HG02610 (cell line): Measurements from ENCODE around the gene ITPKC.
"Not testable (repeated sequence)": the region's sequence is repeated elsewhere in the genome, so short reads cannot be mapped to it uniquely, and the experiment has no call there.

Source experiments
- ATAC-seq: cut with Tn5 transposase; IDR thresholded peaks from one replicate; pipeline ENCODE4 v1.9.1; 2021; ENCODE audit warnings: mild to moderate bottlenecking, moderate library complexity; ENCODE audit not compliant: unreplicated experiment

The ITPKC gene

DNA sequence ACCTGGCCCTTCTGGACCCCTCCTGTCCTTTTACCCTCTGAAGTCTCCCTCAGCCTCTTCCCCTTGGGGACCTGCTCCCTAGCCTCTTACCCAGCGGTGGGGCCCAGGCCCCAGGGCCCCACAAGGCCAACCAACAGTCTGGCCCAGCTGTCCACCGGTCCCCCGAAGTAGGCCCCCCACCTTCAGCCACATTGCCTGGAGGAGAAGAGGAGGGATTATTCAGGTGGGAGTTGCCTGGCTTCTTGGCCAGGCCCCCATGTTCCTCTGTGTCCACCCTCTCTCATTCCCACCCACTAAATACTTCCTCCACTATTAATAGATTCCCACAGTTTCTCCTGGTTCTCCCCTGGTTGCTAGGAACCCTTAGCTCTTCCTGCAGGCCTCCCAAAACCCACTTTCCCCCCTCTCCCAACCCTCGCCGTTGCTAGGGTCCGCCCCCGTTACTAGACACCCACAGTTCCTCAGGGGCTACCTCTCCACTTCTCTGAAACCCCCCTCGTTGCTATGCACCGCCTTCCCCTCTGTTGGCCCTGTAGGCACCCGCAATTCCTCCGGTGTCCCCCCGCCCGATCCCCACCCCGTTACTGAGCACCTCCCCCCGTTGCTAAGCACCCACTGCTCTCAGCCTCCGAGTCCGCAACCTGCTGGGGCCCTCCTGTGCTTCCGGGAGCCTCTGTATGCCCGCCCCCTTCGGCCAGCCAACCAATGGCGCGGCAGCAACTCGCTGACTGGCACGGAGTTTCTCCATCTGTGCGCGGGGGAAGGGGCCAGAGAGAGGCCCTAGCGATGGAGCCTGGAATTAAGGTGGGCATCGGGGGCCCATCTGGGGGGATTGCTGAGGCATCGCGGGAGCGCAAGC is 2.2 kb upstream of the ITPKC start:
- ATAC-seq: peak; percentile 57

DNA sequence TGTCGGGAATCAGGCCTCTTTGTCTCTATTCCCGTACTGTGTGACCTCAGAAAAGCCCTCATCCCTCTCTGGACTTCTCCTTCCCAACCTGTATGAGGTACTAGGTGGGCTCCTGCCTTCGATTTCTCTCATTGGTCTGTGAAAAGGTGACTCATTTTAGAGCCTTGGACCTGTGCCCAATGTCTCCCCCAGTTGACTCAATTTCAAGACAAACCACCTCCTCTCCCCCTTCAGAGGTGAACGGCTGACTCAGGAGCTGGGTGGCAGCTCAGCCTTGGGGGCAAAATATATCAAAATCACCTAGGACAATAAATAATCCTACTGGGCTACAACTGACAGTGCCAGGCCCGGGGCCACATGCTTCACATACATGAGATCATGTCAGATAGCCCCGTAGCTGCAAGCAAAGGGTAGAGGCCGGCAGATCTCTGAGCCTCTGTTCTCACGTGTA is 856 bp upstream of the ITPKC start:
- no peak for ATAC-seq

DNA sequence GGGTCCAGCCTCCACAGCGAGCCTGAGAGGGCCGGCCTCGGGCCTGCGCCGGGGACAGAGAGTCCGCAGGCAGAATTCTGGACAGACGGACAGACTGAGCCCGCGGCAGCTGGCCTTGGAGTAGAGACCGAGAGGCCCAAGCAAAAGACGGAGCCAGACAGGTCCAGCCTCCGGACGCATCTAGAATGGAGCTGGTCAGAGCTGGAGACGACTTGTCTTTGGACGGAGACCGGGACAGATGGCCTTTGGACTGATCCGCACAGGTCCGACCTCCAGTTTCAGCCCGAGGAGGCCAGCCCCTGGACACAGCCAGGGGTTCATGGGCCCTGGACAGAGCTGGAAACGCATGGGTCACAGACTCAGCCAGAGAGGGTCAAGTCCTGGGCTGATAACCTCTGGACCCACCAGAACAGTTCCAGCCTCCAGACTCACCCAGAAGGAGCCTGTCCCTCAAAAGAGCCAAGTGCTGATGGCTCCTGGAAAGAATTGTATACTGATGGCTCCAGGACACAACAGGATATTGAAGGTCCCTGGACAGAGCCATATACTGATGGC is 490 bp downstream of the ITPKC start:
- ATAC-seq: no peak

DNA sequence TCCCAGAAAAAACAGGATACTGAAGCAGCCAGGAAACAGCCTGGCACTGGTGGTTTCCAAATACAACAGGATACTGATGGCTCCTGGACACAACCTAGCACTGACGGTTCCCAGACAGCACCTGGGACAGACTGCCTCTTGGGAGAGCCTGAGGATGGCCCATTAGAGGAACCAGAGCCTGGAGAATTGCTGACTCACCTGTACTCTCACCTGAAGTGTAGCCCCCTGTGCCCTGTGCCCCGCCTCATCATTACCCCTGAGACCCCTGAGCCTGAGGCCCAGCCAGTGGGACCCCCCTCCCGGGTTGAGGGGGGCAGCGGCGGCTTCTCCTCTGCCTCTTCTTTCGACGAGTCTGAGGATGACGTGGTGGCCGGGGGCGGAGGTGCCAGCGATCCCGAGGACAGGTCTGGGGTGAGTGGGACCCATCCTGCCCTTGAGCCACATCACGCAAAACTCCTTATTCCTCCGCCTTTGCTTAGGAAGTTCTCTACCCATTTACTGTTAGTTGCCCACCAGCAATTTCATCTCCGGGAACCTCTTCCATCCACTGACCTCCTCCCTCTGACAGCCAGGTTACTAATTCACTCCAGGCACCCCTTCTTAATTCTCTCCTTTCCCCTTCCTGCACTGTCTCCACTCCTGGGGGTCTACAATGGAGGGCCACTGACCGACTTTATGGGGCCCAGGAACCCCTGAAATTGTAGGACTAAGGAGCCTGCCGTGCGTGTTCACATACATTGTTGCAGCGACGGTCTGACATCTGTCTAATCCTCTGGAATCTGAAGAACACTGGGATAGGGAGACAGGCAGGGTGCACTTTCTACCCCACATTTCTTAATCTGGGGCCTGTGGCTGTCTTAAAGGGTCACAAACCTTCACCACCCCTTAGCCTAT is 1.2 kb downstream of the ITPKC start:
- ATAC-seq: no peak

DNA sequence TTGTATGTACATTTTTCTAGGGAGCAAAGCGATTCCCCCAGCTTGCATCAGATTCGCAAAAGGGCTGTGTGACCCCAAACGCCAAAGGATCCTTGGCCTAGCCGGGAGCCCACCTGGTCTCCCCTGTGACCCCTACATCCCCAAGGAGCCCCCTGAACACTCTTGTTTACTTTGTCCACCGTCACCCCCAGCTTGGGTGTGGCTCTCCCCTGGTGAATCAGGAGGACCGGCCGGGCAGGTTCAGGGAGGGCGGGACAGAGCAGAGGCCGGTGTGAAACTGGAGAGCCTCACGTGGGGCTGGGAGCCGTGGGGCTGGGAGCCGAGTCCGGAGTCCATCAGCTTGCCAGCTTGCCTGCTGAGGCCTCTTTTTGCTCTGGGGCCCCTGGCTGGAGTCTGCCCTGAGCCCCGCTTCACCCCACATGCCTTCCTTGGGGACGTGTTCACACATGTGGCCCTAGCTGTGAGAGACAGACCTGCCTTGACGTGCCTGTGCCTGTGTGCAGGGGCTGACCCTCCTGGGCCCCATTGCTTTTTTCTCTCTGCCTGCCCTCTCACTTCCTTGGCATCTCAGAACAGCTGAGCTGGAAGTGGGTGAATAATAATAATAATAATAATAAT is 2.0 kb downstream of the ITPKC start:
- ATAC-seq: no peak

DNA sequence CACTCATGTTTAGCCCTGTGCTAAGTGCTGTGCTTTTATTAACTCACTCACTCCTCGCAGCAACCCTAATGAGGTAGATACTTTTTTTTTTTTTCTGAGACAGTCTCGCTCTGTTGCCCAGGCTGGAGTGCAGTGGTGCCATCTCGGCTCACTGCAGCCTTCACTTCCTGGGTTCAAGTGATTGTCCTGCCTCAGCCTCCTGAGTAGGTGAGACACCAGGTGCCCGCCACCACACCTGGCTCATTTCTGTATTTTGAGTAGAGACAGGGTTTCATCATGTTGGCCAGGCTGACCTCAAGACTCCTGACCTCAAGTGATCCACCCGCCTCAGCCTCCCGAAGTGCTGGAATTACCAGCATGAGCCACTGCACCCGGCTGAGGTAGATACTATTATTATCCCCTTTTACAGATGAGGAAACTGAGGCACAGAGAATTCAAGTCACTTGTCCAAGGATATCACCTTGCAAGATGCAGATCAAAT is 2.5 kb downstream of the ITPKC start:
- no peak for ATAC-seq

DNA sequence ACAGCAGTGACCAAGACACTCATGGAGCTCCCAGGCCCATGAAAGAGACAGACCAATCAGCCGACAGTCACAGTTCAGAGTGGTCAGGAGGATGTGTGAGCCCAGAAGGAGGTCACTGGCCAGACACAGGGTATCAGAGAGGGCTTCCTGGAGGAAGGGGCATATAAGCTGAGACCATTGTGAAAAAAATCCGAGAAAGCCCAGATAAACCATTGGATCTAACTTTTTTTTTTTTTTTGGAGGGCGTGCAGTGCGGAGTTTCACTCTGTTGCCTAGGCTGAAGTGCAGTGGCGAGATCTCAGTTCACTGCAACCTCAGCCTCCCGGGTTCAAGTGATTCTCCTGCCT is 4.2 kb downstream of the ITPKC start:
- no peak for ATAC-seq

DNA sequence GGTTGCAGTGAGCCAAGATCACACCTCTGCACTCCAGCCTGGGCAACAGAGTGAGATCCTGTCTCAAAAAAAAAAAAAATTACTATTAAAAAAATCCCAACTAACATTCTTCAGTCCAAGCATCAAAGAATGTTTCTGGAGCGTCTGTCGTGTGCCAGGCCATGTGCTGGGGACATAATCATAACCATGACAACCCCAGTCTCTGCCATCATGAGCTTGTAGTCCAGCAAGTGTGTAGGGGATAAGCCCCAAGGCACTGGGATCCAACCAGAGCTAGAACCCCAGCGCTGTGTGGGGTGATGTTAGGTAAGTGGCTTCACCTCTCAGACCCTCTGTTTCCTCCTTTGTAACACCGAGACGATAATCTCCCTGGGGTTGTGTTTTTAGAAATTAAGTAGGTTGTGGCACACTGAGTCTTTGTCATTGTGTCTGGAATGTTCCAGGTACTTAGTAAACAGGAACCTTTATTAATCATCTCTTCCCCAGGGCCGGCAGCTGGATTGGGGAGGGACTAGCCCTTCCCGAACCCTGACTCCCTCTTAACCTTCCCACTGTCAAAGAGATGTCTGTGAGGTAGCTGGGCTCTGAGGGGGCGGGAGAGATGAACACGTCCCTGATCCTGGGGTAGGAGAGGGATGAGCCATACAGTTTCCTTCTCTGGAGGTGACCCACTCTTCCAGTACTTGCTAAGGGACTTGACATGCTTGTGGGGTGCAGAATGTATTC is 5.2 kb downstream of the ITPKC start:
- ATAC-seq: no peak

DNA sequence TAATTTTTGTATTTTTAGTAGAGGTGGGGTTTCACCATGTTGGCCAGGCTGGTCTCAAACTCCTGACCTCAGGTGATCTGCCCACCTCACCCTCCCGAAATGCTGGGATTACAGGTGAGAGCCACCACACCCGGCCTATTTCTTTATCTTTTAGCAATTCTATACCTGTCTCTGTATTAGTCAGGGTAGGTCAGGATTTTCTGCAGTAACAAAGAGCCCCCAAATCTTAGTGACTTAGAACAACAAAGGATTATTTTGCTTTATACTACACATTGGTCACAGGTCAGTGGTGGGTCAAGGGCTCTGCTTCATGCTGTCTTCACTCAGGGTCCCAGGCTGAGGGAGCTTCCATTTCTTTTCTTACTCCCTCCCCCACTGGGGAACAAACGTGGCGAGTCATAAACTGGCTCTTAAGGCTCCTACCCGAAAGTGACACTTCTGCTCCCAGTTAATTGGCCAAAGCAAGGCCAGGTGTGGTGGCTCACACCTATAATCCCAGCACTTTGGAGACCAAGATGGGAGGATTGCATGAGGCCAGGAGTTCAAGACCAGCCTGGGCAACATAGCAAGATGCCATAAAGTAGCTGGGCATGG is 6.8 kb downstream of the ITPKC start:
- no peak for ATAC-seq

DNA sequence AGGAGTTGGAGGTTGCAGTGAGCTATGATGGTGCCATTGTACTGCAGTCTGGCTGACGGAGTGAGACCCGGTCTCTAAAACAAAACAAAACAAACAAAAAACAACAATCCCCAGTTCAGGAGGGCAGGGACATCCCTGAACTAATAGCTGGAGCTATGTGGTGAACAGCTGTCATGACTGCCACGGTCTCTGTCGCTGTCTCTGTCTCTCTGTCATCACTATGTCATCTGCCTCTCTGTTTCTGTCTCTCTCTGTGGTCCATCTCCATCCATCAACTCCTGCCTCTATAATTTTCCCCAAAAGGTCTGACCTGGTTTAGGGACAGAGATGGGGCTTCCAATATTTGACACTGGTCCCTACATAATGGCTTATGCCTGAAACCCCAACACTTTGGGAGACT is 7.4 kb downstream of the ITPKC start:
- ATAC-seq: no peak

DNA sequence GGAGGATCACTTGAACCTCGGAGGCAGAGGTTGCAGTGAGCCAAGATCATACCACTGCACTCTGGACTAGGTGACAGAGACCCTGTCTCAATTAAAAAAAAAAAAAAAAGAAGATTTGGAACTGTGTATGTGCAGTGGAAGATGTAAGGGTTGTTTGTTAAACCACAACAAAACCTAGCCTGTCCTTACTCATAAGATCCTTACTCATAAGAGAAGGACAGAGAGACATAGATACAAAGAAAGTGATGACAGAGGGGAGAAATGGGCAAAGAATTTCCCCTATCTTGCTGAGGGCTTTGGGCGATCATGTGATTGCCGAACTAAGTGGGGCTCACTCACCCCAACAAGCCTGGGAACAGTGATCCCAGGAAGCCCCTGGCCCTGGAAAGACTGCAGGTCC is 7.9 kb downstream of the ITPKC start:
- ATAC-seq: no peak

DNA sequence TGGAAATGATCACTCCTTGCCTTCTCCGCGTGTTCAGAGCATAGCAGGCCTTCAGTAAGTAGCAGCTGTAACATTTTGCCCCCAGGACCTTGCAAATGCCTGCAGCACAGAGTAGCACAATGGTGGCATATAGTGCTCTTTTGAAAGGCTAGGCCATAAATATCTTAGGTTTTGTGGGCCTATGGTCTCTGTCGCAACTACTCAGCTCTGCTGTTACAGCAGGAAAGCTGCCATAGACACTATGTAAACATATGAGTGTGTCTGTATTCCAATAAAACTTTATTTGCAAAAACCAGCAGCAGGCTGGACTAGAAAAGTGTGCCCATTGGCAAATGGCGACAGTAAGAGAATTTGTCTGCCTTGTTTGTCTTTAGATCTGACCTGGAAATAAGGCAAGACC is 9.4 kb downstream of the ITPKC start:
- ATAC-seq: no peak

DNA sequence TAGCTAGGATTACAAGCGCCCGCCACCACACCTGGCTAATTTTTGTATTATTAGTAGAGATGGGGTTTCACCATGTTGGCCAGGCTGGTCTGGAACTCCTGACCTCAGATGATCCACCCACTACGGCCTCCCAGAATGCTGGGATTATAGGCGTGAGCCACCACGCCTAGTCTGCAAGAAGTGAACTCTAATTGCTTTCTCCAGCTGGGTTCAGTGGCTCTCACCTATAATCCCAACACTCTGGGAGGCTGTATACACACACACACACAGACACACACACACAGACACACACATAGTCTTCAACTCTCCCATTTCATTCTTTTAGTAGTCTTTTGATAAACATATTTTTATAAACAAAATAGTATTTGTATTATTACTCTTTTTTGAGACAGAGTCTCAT is 13.2 kb downstream of the ITPKC start:
- not testable (repeated sequence) for ATAC-seq

DNA sequence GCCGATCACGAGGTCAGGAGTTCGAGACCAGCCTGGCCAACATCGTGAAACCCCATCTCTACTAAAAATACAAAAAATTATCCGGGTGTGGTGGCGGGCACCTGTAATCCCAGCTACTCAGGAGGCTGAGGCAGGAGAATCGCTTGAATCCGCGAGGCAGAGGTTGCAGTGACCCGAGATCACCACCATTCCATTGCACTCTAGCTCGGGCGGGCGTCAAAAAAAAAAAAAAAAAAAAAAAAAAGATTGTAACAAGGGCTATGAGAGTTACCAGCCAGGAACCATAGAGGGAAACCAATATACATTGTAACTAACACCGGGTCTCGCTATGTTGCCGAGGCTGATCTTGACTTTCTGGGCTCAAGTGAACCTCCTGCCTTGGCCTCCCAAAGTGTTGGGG is 15.4 kb downstream of the ITPKC start:
- not testable (repeated sequence) for ATAC-seq

DNA sequence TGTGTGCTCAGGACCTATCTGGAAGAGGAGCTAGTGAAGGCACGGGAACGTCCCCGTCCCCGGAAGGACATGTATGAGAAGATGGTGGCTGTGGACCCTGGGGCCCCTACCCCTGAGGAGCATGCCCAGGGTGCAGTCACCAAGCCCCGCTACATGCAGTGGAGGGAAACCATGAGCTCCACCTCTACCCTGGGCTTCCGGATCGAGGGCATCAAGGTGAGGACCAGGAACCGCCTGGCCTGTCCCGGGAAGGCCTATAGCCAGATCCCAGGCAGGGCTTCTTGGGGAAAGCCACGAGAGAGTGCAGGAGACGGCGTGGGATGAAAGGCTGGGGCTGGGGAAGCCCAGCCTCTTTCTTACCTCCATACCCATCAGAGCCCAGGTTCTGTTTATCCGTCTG is 16.2 kb downstream of the ITPKC start:
- ATAC-seq: no peak

DNA sequence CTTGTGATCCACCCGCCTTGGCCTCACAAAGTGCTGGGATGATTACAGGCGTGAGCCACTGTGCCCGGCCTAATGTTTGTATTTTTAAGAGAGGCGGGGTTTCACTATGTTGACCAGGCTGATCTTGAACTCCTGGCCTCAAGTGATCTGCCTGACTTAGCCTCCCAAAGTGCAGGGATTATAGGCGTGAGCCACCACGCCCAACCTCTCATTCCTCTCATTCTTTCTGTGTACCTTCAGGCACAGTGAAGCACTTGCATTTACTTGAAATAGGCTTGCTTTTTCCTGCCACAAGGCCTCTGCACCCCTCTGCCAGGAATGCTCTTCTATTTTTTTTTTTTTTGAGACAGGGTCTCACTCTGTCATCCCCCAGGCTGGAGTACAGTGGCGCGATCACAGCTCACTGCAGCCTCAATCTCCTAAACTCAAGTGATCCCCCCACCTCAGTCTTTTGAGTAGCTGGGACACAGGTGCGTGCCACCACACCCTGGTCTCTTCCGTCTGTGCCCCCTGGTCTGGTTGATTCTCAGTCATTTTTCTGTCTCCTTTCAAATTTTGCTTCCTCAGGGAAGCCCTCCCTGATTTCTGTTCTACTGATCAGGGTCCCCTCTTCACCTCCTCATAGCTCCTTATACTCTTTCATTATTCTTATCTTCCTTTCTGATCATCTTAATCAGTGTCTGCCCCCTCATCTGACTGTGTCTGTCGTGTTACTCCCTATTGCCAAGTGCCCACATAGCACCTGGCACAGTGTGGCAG is 18.3 kb downstream of the ITPKC start:
- ATAC-seq: no peak

DNA sequence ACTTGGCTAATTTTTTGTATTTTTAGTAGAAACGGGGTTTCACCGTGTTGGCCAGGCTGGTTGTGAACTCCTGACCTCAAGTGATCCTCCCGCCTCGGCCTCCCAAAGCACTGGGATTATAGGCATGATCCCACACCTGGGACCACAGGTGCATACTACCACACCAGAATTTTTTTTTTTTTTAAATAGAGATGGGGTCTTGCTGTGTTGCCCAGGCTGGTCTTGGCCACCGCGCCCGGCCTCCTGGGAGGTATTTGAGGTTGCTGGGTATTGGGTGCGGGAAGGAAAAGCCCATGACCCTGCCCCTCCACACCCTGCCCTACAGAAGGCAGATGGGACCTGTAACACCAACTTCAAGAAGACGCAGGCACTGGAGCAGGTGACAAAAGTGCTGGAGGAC is 19.7 kb downstream of the ITPKC start:
- ATAC-seq: no peak

DNA sequence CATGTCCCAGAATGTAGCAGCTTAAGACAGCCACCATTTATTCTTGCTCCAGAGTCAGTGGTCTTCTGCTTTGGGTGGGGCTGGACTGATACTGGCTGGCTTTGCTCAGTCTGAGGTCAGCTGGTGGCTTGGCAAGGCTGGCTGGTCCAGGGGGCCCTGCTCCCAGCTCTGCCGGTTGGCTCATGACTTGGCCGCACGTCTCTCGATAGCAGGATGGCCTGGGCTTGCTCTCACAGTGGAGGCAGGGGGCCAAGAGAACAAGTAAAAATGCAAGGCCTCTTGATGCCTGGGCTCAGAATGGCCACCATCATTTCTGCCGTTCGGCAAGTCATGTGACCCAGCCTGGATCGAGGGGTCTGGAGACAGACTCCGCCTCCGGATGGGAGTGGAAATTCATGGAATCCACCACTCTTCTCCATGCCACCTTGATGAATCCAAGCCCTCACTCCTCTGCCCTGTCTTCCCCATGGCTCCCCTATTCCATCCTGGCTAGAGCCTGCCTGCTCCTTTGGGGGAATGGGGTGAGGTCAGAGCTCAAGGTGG is 20.3 kb downstream of the ITPKC start:
- ATAC-seq: no peak
